GM20431 (cell line): ENCODE results near the gene PNLDC1.

Source experiments
- in situ Hi-C: fragments of 300-500 bp; cut with MseI, MboI; formaldehyde crosslinking; loops from one replicate; pipeline ENCODE4 v1.15.0; 2020; ENCODE audit warnings: low sequenced_read_pairs; ENCODE audit not compliant: unreplicated experiment

Gene PNLDC1

GRCh38 chr6:159800141-159800865 is at the start of gene PNLDC1:
TSS of gene PNLDC1 (plus strand) at chr6:159800276. CDS start at chr6:159800308, 32 bp downstream.
- in situ Hi-C loops: no loop called here

- in situ Hi-C loops: no loop called here
These were observed 48.6 kb upstream of the PNLDC1 start for GRCh38 chr6:159751448-159751847.

- in situ Hi-C loops: no loop called here
These were observed 46.8 kb upstream of the PNLDC1 start for GRCh38 chr6:159753081-159753872.

GRCh38 chr6:159754401-159754800 is 45.7 kb upstream of the PNLDC1 start:
- in situ Hi-C loops: no loop called here

GRCh38 chr6:159754959-159755914 is 44.8 kb upstream of the PNLDC1 start:
- in situ Hi-C loops: no loop called here

- in situ Hi-C loops: no loop called here
These were observed 43.6 kb upstream of the PNLDC1 start for GRCh38 chr6:159756508-159756907.

GRCh38 chr6:159758031-159759001 is 41.8 kb upstream of the PNLDC1 start:
- in situ Hi-C loops: no loop called here

GRCh38 chr6:159759645-159760044 is 40.4 kb upstream of the PNLDC1 start:
- in situ Hi-C loops: no loop called here

- in situ Hi-C loops: no loop called here
These were observed 39.4 kb upstream of the PNLDC1 start for GRCh38 chr6:159760602-159761057.

- in situ Hi-C loops: no loop called here
These were observed 38.8 kb upstream of the PNLDC1 start for GRCh38 chr6:159761129-159761872.

GRCh38 chr6:159761873-159762680 is 38.0 kb upstream of the PNLDC1 start, which contains the start of gene ACAT2:
TSS of gene ACAT2 (plus strand) at chr6:159762045. CDS start at chr6:159762088, 43 bp downstream.
- in situ Hi-C loops: no loop called here

GRCh38 chr6:159762681-159763293 is 37.3 kb upstream of the PNLDC1 start:
- in situ Hi-C loops: no loop called here

GRCh38 chr6:159766906-159767305 is 33.2 kb upstream of the PNLDC1 start:
- in situ Hi-C loops: no loop called here

GRCh38 chr6:159769470-159769869 is 30.6 kb upstream of the PNLDC1 start:
- in situ Hi-C loops: no loop called here

GRCh38 chr6:159772196-159772595 is 27.9 kb upstream of the PNLDC1 start:
- in situ Hi-C loops: no loop called here

GRCh38 chr6:159777240-159777904 is 22.7 kb upstream of the PNLDC1 start:
- in situ Hi-C loops: no loop called here

- in situ Hi-C loops: no loop called here
These were observed 21.9 kb upstream of the PNLDC1 start for GRCh38 chr6:159778131-159778530.
